HG02610 (cell line): ENCODE measurements around the gene ZDHHC22.

Source experiments
- ATAC-seq: cut with Tn5 transposase; IDR thresholded peaks from one replicate; pipeline ENCODE4 v1.9.1; 2021; ENCODE audit warnings: mild to moderate bottlenecking, moderate library complexity; ENCODE audit not compliant: unreplicated experiment

Gene ZDHHC22

DNA sequence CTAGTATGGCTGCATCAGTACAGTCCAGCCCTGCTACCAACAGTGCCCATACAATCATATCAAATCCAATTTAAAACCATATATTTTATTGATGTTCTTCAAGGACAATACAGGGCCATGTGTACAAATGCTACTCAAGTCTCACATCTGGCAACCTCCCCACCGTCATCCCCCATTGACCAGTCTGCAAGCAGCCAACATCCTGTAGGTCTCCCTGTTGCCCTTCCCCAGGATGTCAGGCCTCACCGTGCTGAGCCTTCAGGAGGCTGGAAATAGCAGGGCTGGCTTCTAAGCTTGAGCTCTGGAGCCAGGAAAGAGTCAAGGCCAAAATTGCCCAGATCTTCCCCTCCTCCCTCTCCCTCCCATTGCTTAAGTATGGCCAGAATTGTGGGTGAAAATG lies 10.4 kb downstream of the ZDHHC22 start:
- ATAC-seq = no peak

DNA sequence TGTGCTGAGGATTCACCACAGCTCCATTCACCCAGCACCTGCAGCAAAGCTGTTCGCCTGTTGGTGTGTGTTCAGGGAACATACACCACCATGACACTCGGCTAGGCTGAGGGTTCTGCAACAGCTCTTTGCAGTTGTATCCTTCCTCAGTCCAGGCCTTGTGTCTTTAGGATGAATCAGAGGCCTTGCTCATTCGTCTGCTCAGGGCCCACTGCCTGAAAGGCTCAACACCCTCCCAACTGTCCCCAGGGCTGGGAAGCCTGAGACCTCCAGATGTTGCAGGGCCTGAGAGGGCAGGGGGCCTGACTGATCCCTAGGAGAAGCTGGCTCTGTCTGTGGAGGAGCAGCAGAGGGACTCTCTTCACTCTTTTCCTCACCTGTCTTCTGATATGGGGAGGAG lies 11.2 kb downstream of the ZDHHC22 start:
- ATAC-seq = no peak

DNA sequence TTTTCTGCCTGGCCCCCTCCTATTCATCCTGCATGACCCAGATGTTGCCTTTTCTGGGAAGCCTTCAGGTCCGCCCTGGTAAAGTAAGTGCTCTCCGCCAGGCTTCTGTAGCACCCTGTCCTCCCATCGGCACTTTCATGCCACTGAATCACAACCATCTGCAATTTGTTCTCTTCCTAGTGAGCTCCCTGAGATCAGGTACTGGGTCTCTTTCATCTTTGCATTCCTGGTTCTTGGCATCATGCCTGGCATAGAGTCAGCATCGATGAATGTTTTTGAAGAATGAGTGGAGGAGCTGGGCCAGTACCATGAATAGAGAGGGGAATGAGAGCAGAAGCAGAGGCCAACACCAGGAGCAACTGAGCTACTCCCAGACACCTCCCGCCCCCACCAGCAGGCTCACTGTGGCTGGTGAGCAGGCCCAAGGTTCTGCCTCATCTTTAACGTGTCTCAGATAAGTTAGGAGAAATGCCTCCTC lies 13.1 kb downstream of the ZDHHC22 start:
- ATAC-seq = no peak

DNA sequence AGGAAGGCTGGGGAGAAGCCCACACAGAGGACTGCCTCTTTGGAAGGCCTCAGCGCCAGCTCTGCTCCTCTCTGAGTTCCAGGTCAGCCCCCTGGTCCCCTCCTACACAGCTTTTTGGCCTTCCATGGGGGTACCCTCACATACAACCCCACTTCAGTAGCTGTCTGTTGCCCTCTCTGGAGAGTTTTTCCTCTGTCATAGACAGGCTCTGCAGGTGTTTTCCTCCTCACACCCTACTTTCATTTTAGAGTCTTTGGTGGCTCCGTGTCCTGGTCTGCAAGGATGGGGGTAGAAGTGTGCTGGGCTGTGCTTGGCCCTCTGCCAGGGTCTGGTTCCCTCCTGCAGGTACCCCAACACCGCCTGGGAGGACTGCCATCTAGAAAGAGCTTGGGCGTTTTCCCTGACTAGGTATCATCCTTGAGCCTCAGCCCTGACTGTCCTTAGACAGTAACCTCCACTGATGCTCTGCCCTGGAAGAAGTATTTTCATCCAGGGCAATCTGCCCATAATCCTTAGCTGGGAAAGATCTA lies 15.1 kb downstream of the ZDHHC22 start:
- ATAC-seq = no peak

DNA sequence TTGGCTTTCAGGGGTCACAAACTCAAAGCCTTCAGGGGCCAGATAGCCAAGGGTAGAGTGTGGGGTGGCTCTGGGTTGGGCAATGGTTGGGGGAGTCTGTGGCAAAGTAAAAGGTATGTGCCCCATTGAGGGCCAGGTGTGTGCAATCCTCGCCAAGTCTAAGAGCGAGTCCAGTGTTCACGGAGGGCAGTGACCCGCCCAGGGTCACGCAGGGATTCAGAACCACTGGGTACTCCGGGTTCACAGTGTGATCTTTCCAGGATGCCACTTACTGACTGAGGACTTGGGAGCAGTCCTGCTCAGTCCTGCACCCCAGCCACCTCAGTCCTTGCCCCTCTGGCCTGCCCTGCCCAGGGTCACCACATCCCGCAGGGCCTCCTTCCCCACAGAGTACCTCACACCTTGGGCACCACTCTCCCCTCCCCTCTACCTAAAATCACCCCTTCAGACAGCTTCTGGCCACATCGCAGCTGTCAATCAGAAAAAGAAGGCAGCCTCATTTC lies 15.7 kb downstream of the ZDHHC22 start:
- ATAC-seq = no peak

DNA sequence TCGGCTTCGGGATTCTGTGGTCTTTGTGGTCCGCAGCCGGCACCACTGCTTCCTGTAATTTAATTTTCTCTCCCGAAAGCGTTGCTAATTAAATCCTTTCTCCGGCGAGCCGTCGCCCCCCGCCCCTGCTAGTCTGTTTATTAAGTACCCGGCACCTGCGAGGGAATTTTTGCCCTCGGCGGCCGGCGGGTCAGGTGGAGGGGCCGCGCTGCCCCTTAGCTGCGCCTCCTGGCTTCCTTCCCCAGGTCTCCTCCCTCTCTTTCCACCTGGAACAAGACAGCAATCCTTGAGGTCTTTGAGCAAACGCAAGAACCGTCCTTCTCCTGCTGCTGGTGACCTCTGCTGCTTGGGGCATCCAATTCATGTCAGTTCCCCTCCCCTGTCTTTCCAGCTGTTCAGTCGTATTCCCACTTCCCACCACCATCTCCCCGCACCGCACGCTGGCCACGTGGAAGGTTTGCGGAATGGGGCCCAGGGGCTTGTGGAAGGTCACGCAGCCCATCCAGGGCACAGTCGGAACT lies 16.2 kb downstream of the ZDHHC22 start:
- no peak for ATAC-seq

DNA sequence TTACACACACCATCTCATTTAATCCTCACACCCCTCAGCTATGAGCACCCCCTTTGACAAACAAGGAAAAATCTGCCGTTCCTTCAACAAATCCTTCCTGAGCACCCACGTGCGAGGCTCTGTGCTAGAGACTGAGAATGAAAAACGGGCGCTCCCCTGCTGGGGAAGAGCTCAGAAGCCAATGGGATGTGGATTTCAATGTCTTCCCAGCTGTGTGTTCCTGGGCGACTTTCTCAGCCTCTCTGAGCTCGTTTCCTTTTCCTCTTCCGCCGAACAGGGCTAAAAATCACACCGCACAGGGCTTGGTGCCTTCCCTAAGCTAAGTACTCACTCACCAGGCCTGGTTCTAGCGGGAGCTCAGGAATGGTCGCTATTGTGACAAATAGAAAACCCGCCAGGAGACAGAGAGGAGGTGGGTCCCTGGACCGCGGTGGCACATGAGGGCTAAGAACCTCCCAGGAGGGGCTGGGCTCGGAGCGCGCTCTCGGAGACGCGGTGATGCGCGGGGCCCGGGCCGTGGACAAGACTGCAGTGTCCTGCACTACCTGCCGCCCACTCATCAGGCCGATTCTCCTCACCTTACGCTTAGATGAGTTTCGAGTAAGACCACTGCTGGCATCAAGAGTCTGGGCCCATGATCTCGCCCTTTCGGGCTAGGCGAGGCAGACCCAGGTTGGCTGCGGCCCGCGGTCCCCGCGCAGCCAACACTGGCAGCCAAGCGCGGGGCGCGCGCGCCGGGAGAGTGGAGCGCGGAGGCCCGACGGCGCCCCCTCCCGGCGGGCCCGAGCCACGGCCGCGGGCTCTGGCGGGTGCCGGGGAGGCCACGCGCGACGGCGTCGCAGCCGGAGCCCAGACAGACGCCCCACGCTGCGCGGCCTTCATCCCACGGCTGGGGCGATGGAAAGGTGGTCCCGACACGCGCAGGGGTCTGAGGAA lies 17.0 kb downstream of the ZDHHC22 start:
- no peak for ATAC-seq

DNA sequence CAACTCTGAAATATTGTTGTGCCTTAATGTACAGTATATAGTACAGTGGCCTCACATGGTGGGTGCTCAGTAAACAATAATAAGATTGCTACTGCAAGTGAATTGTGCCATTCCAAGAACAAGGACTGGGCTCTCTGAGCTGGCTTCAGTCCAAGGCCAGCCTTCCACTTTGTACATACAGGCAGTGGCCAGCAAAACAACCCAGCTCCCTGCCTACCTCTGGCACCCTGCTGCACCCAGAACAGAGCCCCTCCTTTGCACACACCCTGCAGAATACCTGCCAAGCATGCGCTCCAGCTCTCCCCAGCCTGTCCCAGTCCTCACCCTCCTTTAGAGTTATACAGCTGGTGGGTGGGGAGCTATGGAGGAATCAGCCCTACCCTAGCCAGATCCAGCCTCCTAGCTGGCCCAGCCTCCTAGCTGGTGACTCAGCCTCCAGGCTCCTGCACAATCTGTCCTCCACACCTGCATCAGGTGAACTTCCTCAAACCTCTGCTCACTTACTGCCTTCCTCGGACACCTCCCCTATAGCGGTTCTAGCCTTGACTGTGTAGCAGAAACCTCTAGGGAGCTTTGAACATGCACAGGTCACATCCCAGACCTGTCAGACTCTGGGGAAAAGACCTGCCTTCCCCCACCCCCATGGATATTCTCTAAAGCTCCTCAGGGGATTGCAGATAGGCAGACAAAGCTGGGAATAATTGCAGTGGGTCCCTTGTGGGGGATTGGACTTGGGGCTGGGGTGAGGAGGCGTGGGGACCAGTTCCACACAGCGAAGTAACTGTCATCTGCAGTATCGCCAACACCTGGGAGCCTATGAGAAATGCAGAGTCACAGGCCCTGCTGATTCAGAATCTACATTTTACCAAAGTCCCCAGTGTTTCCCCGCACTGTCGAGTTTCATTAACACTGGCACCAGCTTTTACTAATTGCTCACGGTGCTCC lies 17.9 kb downstream of the ZDHHC22 start:
- no peak for ATAC-seq

DNA sequence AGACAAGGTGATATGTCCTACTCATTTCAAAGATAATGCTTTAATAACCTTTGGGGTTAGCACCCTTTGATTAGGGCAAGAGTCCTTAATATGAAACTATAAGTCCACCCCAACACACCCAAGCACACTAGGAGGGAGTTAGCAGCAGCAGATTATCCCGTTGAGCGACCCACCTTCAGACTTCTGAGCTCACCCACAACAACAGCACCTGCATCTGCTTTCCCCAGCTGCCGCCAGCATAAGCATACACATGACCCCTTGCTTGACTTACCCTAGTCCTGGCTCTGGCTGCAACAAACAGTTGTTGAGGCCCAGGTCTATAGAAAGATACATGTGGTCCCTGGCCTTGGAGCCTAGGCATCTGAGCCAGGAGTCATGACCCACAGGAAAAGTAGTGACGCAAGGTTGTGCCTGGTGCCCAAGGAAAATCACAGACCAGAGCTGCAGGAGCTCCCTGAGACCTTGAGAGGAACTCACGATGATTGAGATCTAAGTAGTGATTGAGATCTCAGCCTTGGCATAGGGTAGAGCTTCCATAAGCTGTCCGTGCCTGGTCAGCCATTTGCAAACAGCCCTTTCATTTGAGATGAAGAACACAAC lies 19.0 kb downstream of the ZDHHC22 start:
- no peak for ATAC-seq

DNA sequence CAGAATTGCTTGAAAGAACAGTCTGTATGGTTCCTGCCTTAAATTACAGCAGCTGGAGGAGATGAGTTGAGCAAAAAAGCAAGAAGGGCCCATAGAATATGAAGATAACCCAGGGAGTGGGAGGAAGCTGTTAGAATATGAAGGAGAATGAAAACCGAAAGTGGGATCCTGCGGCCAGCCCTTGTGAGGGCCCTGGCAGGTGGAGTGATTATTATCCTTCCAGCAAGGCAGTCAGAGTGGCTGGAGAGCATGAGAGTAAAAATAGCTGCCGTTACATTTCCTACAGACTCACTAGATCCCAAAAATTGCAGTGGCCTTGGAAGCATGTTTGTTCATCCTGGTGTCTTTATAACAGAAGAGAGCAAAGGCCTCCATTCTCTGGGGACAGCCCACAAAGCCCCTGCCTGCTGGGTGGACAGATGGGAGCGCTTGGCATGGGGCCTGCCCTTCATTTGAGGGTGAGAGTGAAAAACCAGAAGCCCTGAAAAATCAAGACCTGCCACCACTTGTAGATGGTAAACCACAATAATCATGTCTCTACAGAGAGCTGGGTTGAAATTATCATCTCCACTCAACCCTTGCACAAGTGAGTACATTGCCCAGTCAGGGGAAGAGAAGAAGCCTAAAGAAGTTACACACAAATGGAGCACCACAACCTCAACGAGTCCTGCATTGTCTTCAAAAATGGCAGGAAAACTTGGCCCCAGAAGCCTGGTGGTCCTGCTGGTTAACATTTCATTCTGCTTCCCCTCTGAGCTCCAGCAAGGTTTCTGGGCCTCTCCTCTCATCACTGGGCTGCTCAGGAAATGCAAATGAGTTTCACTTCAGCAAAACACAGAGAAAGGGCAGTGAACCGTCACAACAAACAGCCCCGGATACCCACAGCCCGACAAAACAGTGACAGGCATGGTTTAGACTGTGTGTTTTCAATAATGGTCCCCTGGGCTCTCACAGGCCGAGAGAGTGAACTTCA lies 20.5 kb downstream of the ZDHHC22 start:
- peak; percentile 83 for ATAC-seq

DNA sequence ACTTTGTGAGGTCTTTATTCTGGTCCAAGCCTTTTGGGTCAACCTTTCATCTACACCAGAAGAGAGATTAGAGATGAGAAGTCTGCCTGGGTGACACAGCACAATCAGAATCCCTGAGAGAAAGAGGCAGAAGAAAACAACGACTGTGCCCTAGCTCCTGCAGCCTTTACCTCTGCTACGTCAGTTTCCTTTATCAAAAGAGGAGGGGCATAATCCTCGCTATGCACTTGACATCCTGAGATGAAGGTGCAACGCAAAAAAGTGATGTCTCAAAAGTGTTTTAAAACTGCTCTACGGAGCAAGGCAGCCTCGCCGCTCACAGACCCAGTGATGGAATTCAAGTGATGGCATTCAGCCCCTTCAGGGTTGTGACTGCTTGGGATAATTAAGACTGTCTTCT lies 21.7 kb downstream of the ZDHHC22 start:
- no peak for ATAC-seq

DNA sequence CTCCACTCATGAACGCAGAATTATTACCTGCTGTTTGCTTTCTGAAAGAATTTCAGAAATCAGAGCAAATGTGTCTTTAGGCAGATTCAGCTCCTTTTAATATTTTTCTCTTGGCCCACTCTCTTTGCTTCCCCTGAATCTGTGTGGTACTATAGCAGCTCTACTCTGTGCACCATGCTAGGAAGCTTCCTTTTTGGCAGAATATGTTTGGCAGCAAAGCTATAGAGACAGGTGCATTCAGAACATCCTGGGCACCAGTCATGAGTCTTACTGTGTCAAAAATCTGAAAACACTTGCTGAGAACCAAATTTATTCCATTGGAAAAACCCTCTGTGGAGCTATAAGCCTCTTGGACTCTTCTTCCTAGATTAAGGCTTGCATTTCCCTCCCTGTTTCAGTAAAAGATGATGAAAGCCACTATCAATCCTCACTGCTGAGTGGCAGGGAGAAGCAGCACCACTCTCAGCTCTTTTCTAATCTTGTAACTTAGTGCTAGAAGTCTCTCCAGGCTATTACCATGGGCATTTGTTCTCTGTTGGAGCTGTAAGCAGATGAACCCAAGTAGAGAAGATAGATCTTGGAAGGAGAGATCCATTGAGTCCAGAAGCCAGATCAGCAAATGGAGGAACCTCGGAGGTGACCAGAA lies 25.3 kb downstream of the ZDHHC22 start:
- no peak for ATAC-seq

DNA sequence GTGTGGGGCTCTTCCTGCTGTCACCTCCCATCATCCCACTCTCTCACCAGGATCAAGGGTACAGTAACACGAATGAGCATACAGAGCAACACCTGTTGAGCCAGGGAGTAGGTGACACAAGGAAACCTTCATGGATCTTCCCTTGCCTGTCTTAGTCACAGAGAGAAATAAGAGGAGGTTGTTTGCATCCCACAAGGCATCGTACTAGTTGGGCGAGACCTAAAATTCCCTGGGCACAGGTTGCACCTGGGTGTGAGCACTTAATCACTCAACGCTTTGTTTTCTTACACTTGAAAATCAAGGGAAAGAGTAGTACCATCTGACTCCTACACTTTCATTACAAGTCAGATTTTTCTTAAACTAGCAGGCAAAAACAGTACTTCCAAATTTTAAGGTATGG lies 27.0 kb downstream of the ZDHHC22 start:
- no peak for ATAC-seq

DNA sequence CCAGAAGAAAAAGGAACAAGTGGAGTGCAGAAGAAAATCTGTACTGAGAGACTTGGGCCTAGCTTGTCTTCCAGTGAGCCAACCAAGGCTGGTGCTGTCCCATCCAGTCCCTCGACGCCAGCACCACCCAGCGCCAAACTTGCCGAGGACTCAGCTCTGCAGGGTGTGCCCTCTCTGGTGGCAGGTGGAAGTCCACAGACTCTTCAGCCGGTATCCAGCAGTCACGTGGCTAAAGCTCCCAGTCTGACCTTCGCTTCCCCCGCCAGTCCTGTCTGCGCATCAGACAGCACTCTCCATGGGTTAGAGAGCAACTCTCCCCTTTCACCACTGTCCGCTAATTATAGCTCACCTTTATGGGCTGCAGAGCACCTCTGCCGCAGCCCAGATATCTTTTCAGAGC lies 27.9 kb downstream of the ZDHHC22 start:
- no peak for ATAC-seq

DNA sequence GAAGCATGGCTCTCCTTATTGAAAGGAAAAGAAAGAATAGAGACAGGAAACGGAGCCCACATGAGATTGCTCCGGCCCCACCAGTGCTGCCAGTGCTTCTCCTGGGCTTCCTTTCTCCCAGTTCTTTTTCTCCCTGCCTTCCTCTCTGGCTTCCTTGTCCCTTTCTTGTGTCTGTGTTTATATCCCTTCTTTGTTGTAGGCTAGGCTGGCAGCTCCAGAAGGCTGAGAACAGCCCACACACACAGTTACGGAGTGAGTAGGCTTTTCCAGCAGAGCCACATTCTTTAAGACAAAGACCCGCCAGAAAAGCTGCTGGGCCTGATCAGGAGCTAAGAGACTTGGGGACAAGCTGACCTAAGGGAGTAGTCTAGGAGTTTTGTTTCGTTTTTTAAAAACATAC lies 30.6 kb downstream of the ZDHHC22 start:
- ATAC-seq = no peak

DNA sequence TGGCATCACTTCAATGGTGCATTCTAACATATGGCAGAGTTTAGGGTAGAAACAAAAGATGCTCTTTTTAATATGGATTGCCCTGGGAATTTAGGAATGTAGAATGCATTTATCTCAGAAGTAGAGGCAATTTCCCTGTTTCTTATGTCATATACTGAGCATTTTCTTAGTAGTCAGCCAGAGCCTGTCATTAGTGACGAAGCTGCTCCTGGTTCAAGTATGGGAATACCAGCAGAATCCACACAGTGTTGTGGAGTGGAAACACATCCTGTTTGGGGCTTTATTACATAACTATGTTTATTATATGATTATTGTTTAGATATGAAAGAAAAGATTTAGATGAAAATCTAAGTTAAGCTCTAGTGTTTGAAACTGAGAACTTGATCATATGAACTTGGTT lies 31.3 kb downstream of the ZDHHC22 start:
- no peak for ATAC-seq

DNA sequence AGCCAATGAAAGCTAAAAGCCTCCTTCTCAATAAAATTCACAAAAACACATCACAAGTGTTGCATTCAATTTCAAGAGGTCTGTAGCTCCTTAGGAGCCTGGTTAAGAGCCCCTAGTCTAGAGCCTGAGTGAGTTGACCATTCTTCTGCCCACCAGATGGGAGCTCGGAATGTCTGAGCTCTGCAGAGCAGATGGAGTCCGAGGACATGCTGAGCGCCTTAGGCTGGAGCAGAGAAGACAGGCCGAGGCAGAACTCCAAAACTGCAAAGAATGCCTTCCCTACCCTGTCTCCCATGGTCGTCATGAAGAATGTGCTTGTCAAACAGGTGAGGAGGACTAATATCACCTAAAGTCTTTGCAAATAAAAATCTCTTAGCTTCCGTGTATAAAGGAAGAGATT lies 31.9 kb downstream of the ZDHHC22 start:
- ATAC-seq = no peak

DNA sequence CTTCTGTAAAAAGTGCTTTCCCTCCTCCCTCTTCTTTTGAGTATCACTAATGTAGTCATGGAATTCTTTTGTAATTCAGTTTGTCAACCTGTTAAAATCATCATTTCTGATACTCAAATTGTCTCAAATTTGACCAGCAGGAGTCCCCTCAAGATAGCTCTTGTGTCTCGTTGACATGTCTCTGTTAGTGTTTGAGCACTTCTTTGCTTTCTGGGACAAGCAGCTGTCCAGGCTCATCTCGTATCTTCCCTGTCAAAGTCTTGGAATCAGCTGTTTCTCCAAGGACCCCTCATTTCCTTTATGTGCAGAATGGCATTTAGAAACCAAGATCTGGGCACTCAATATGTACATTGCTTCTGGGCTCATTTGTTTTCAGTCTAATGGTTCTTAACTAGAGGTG lies 32.8 kb downstream of the ZDHHC22 start:
- ATAC-seq = no peak

DNA sequence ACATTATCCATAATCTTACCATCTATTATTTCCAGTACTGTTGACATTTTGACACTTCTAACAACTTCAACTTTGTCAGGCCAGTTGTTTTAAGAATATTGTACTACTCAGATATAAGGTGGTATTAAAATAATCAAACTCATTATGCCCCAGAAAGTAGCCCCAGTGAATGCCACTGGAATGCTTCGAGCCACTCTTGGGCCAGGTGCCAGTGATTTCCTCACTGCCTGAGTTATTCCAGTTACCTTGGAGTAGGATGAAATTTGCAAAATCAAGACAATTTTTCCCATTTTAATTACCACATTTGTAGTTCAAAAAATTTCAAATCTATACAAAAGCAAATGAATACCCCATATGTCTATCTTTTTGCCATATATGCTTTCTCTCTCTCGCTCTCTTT lies 34.4 kb downstream of the ZDHHC22 start:
- ATAC-seq = no peak
